Breast epithelium (tissue), 4 donors: ENCODE measurements around the gene RAB5B. TPM values are rescaled to one million over a fixed set of nuclear protein-coding genes. Genes with fewer than 3 reads are reported as not detected.
"Not testable (repeated sequence)": the region's sequence is repeated elsewhere in the genome, so short reads cannot be mapped to it uniquely, and the experiment has no call there.

Experiments
- DNase-seq, 2 donors: peaks; one replicate each; pipeline ENCODE4 v3.0.0-alpha.2; 2019; ENCODE audit warnings: low spot score in 2 of 2
- H3K27ac ChIP-seq, 2 donors: fragments of 200-600 bp; sonication (generic) in 1 of 2; one replicate each; pipeline ENCODE4 v1.5.1; 2016 to 2019; ENCODE audit warnings: mild to moderate bottlenecking in 1 of 2
- H3K27me3 ChIP-seq, 2 donors: fragments of 200-600 bp; sonication (generic) in 1 of 2; one replicate each; pipeline versions ENCODE4 v1.5.1 to v1.6.0; 2017 to 2019; ENCODE audit warnings: control low read depth in 1 of 2, mild to moderate bottlenecking in 1 of 2
- H3K36me3 ChIP-seq: fragments of 200-600 bp; one replicate; pipeline ENCODE4 v1.5.1; 2019
- H3K4me1 ChIP-seq, 2 donors: fragments of 200-600 bp; sonication (generic); one replicate each; pipeline ENCODE4 v1.5.1; 2016 to 2019; ENCODE audit warnings: control low read depth in 1 of 2
- H3K4me3 ChIP-seq, 3 donors: fragments of 200-600 bp; sonication (generic); 1 replicate in 2 of 3; 2 replicates in 1 of 3; pipeline ENCODE4 v1.5.1; 2016 to 2019; ENCODE audit warnings: mild to moderate bottlenecking in 3 of 3, moderate library complexity in 2 of 3
- H3K9me3 ChIP-seq, 2 donors: fragments of 200-600 bp; sonication (generic) in 1 of 2; one replicate each; pipeline ENCODE4 v1.5.1; 2016 to 2019; ENCODE audit warnings: control low read depth in 1 of 2
- POLR2A ChIP-seq: fragments of 450-650 bp; IDR thresholded peaks from one replicate; pipeline ENCODE4 v1.6.1; 2016; ENCODE audit warnings: antibody characterized with exemption, mild to moderate bottlenecking, moderate library complexity
- POLR2AphosphoS5 ChIP-seq, 3 donors: sonication (generic); formaldehyde crosslinking; IDR thresholded peaks; one replicate each; pipeline ENCODE4 v1.6.1; 2017; ENCODE audit warnings: antibody characterized with exemption in 3 of 3
- intact Hi-C: fragments of 100-400 bp; cut with DNase I; formaldehyde crosslinking; loops from one replicate; pipeline ENCODE4 v1.15.1; 2023; ENCODE audit warnings: low total_unique reads
- total RNA-seq, 3 donors: library from RNA; depleted of rRNA; stranded (reverse); fragments of >200 nt; gene quantifications; one replicate each; pipeline ENCODE4 v1.1.0, GENCODE V29; 2016
- TF ChIP-seq, protein P1 (sequence below), 3 donors: fragments of 450-650 bp; IDR thresholded peaks; one replicate each; pipeline ENCODE4 v1.5.1; 2016 to 2017; ENCODE audit warnings: antibody characterized with exemption in 3 of 3, mild to moderate bottlenecking in 3 of 3, moderate library complexity in 3 of 3

The RAB5B gene
- total RNA-seq, 3 donors from 2014 or later = 74.9 to 98.8 (median 75.7) TPM

GRCh38 chr12:56040151-56040550 lies 66.3 kb downstream of the RAB5B start:
- Histone ChIP-seq H3K4me3 (no peak overlapping the region), H3K27ac (no peak overlapping the region), H3K36me3 (no peaks in the 10 kb centered on the region), H3K9me3 (no peaks in the 10 kb centered on the region), H3K4me1 (peaks cover 3 to 7% of the 10 kb centered on the region in 2 donors), H3K27me3 (no peaks in the 10 kb centered on the region)
- no peak for DNase-seq
- TF ChIP-seq POLR2AphosphoS5 (IDR thresholded peaks at IDR 0.05) (no peak), POLR2A (no peak)
- TF ChIP-seq, protein P1, sequence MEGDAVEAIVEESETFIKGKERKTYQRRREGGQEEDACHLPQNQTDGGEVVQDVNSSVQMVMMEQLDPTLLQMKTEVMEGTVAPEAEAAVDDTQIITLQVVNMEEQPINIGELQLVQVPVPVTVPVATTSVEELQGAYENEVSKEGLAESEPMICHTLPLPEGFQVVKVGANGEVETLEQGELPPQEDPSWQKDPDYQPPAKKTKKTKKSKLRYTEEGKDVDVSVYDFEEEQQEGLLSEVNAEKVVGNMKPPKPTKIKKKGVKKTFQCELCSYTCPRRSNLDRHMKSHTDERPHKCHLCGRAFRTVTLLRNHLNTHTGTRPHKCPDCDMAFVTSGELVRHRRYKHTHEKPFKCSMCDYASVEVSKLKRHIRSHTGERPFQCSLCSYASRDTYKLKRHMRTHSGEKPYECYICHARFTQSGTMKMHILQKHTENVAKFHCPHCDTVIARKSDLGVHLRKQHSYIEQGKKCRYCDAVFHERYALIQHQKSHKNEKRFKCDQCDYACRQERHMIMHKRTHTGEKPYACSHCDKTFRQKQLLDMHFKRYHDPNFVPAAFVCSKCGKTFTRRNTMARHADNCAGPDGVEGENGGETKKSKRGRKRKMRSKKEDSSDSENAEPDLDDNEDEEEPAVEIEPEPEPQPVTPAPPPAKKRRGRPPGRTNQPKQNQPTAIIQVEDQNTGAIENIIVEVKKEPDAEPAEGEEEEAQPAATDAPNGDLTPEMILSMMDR (IDR thresholded peaks at IDR 0.05) = no peak
- intact Hi-C loops = no loop called here

DNA sequence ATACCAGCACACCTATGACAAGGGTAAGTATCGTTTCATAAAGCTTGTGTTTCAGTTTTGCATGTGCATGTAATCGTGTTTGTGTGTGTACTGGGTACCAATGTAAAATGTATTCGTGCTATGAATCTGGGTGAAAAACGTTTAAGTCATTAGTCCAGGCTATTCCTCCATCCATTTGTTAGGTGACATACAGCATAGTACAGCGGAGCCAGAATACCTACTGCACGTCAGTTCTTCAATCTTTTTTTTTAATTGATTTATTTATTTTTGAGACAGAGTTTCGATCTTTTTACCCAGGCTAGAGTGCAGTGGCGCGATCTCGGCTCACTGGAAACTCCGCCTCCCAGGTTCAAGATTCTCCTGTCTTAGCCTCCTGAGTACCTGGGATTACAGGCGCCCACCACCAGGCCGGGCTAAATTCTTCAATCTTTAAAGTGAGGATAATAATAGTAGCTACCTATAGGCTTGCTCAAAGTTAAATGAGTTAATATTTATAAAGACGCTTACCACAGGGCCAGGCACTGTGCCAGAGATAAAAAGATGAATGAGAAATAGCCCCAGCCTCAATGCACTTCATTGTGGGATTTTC lies 67.2 kb downstream of the RAB5B start:
- TF ChIP-seq POLR2A = no peak
- TF ChIP-seq, protein P1 (IDR thresholded peaks at IDR 0.05) = peak in 1 of 3 donors; percentile 18
- no peak for TF ChIP-seq POLR2AphosphoS5 (IDR thresholded peaks at IDR 0.05)
- intact Hi-C loops = no loop called here
- Histone ChIP-seq H3K27me3 (no peaks in the 10 kb centered on the region), H3K27ac (peak overlapping the region; percentile 93 to 96), H3K4me1 (peaks cover 3 to 7% of the 10 kb centered on the region in 2 donors), H3K4me3 (peak overlapping the region; percentile 75 to 95 (median 85)), H3K9me3 (no peaks in the 10 kb centered on the region), H3K36me3 (no peaks in the 10 kb centered on the region)
- no peak for DNase-seq

DNA sequence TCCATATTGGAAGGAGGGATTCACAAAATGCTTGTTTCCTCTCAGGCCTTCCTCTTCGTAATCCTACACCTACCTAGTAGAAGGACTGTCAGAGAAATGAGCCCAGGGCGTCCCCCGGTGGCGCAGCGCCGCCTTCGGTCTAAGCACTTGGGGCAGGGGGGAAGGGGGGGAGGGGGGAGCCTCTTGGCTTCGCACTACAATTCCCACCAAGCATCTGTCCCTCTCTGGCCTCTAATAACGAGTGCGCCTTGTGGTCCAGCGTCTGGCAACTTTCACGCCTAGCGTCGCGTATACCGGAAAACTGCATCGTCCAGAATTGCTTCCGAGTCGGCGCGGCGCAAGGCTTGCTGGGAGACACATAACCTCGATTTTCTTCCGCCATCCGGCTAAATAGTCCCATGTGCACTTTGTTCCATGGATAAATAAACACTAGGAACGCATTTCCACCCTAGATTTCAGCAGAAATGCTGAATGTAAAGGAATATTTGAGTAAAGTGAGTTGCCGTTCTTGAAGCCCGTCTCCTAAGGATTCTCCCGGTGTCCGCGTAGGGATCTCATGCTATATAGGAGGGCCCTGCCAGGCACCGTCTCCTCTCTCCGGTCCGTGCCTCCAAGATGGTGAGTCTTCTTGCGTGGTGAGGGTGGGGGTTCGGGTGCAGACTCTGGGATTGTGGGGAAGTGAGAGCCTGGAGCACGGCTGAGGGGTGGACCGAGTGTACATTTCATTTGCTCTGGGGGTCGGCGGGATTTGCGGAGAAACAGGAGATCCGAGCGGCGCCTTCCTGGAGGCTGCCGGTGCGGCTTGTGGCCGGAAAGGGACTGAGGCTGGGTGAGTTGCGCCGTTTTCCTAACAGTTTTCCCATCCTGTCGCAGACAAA lies 67.9 kb downstream of the RAB5B start, which contains the start of gene RPS26:
Gene RPS26 (plus strand): TSS at position 367 of the 878 bp plus-strand sequence. CDS start 249 bp downstream, at position 616.
- intact Hi-C loops = no loop called here
- DNase-seq = peak; percentile 93 to 96

GRCh38 chr12:56042430-56042813 lies 68.5 kb downstream of the RAB5B start:
- H3K36me3 ChIP-seq, H3K4me1 ChIP-seq, H3K9me3 ChIP-seq, H3K27me3 ChIP-seq, DNase-seq, intact Hi-C loops: not testable (repeated sequence)
- Histone ChIP-seq H3K4me3 (peak overlapping the region; percentile 75 to 95 (median 85)), H3K27ac (peak overlapping the region; percentile 93 to 96)

More for the DNA sequence above, 67.9 kb downstream of the RAB5B start, which contains the start of gene RPS26:
- H3K27ac ChIP-seq = peak within 1 kb of the TSS; percentile 93 to 96
- no peaks in the 10 kb centered on the region for H3K27me3 ChIP-seq
- peak within 1 kb of the TSS; percentile 75 to 95 (median 85) for H3K4me3 ChIP-seq
- peaks cover 3 to 7% of the 10 kb centered on the region in 2 donors for H3K4me1 ChIP-seq
- H3K9me3 ChIP-seq = no peaks in the 10 kb centered on the region
- peak; percentile 99 to 100 (median 99) for TF ChIP-seq POLR2AphosphoS5 (IDR thresholded peaks at IDR 0.05)
- peak; percentile 95 for TF ChIP-seq POLR2A
- TF ChIP-seq, protein P1 (IDR thresholded peaks at IDR 0.05) = peak in 2 of 3 donors; percentile 21 to 34
- no peaks in the 10 kb centered on the region for H3K36me3 ChIP-seq

DNA sequence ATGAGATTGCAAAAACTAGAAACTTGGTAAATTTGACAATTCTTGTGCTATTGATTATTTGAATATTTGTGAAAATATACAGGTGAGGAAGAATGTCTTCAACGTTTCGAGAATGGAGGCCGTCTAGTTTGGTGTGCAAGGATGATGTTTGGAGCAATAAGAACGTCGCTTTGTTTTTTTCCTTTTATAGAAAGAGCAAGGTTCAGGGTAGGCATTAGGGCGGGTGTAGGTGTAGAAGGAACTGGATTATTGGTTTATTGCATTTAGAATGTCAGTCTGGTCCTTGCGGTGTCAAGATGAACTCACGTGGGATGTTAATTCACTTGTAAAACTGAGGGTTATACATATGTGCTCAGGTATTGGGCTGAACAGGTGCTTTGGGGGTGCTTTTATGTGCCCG lies 69.0 kb downstream of the RAB5B start:
- no peak for TF ChIP-seq POLR2A
- TF ChIP-seq POLR2AphosphoS5 (IDR thresholded peaks at IDR 0.05) = no peak
- TF ChIP-seq, protein P1 (IDR thresholded peaks at IDR 0.05) = no peak
- Histone ChIP-seq H3K4me1 (peaks cover 3 to 7% of the 10 kb centered on the region in 2 donors), H3K27ac (peak overlapping the region; percentile 93 to 96), H3K4me3 (peak overlapping the region; percentile 75 to 95 (median 85)), H3K9me3 (no peaks in the 10 kb centered on the region), H3K36me3 (no peaks in the 10 kb centered on the region), H3K27me3 (no peaks in the 10 kb centered on the region)
- no peak for DNase-seq
- intact Hi-C loops = no loop called here

Other genes with a start within 250 kb of the RAB5B start
- 100 to 1,000 TPM; 540 to 910 (median 777) TPM for gene CD63, start 245.1 kb upstream of the RAB5B start, total RNA-seq
- gene GDF11, start 231.0 kb upstream of the RAB5B start, total RNA-seq = 1 to 10 TPM in 1 of 3 donors, under 1 TPM in 2; 0.64 to 1.6 (median 0.88) TPM
- 10 to 100 TPM; 54.7 to 64.3 (median 55.3) TPM for gene SARNP, start 156.4 kb upstream of the RAB5B start, total RNA-seq
- gene ORMDL2, start 156.0 kb upstream of the RAB5B start, total RNA-seq = 10 to 100 TPM; 13.1 to 28.5 (median 21.0) TPM
- gene DNAJC14, start 144.5 kb upstream of the RAB5B start, total RNA-seq = 10 to 100 TPM; 31.0 to 46.2 (median 36.1) TPM
- 10 to 100 TPM; 21.9 to 50.6 (median 47.9) TPM for gene MMP19, start 131.1 kb upstream of the RAB5B start, total RNA-seq
- 10 to 100 TPM; 25.9 to 38.1 (median 33.0) TPM for gene PYM1, start 46.2 kb upstream of the RAB5B start, total RNA-seq
- gene DGKA, start 42.9 kb upstream of the RAB5B start, total RNA-seq = 10 to 100 TPM; 25.1 to 50.5 (median 44.2) TPM
- gene PMEL, start 8.0 kb upstream of the RAB5B start, total RNA-seq = 10 to 100 TPM in 1 of 3 donors, 1 to 10 TPM in 2; 4.7 to 18.7 (median 7.4) TPM
- 10 to 100 TPM in 2 of 3 donors, 1 to 10 TPM in 1; 8.2 to 27.2 (median 27.1) TPM for gene CDK2, start 7.2 kb upstream of the RAB5B start, total RNA-seq
- gene SUOX, start 23.2 kb downstream of the RAB5B start, total RNA-seq = 10 to 100 TPM; 24.6 to 30.2 (median 29.9) TPM
- 1 to 10 TPM; 2.9 to 4.6 (median 4.2) TPM for gene IKZF4, start 47.0 kb downstream of the RAB5B start, total RNA-seq
- 1,000 to 10,000 TPM in 1 of 3 donors, 100 to 1,000 TPM in 2; 557 to 1,840 (median 572) TPM for gene RPS26, start 67.8 kb downstream of the RAB5B start, total RNA-seq
- 100 to 1,000 TPM in 2 of 3 donors, under 1 TPM in 1; 0.48 to 187 (median 119) TPM for gene ERBB3, start 106.1 kb downstream of the RAB5B start, total RNA-seq
- gene PA2G4, start 130.5 kb downstream of the RAB5B start, total RNA-seq = 100 to 1,000 TPM in 2 of 3 donors, 10 to 100 TPM in 1; 94.4 to 134 (median 116) TPM
- 1,000 to 10,000 TPM; 3,675 to 5,580 (median 4,429) TPM for gene RPL41, start 142.6 kb downstream of the RAB5B start, total RNA-seq
- gene ZC3H10, start 144.2 kb downstream of the RAB5B start, total RNA-seq = 1 to 10 TPM; 3.6 to 4.8 (median 4.7) TPM
- 100 to 1,000 TPM; 132 to 243 (median 146) TPM for gene ESYT1, start 154.2 kb downstream of the RAB5B start, total RNA-seq
- gene MYL6B, start 178.5 kb downstream of the RAB5B start, total RNA-seq = 10 to 100 TPM; 29.6 to 52.8 (median 43.2) TPM
- gene MYL6, start 184.3 kb downstream of the RAB5B start, total RNA-seq = 1,000 to 10,000 TPM; 1,725 to 2,481 (median 1,981) TPM
- 100 to 1,000 TPM; 105 to 114 (median 106) TPM for gene SMARCC2, start 215.4 kb downstream of the RAB5B start, total RNA-seq
- gene RNF41, start 247.8 kb downstream of the RAB5B start, total RNA-seq = 10 to 100 TPM; 64.4 to 86.6 (median 81.3) TPM